Measurements from ENCODE around the gene RAB11FIP5.
"Not testable (repeated sequence)": the region's sequence is repeated elsewhere in the genome, so short reads cannot be mapped to it uniquely, and the experiment has no call there.

DNA sequence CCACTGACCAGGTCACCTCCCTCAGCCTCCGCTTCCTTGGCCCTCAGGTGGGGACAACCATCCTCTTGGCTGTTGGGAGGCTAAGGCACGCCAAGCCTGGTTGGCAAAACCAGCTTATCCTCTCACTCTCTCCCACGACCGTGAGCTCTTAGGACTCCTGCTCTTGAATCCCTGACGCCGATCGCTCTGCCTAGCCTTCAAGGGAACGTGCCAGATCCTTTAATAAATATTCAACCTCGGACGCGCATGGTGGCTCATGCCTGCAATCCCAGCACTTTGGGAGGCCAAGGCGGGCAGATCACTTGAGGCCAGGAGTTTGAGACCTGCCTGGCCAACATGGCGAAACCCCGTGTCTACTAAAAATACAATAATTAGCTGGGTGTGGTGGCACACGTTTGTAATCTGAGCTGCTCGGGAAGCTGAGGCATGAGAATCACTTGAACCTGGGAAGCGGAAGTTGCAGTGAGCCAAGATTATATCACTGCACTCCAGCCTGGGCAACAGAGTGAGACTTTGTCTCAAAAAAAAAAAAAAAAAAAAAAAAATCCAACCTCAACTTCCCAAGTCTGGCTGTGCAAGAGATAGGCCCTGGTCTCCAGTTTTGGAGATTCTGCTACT, 19.0 kb downstream of the RAB11FIP5 start:
- TF ChIP-seq EZH2 (IDR thresholded peaks at IDR 0.05; ENCODE audit: borderline replicate concordance, low read length), result not testable (repeated sequence)
- TF ChIP-seq, protein P1, sequence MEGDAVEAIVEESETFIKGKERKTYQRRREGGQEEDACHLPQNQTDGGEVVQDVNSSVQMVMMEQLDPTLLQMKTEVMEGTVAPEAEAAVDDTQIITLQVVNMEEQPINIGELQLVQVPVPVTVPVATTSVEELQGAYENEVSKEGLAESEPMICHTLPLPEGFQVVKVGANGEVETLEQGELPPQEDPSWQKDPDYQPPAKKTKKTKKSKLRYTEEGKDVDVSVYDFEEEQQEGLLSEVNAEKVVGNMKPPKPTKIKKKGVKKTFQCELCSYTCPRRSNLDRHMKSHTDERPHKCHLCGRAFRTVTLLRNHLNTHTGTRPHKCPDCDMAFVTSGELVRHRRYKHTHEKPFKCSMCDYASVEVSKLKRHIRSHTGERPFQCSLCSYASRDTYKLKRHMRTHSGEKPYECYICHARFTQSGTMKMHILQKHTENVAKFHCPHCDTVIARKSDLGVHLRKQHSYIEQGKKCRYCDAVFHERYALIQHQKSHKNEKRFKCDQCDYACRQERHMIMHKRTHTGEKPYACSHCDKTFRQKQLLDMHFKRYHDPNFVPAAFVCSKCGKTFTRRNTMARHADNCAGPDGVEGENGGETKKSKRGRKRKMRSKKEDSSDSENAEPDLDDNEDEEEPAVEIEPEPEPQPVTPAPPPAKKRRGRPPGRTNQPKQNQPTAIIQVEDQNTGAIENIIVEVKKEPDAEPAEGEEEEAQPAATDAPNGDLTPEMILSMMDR (IDR thresholded peaks at IDR 0.05; ENCODE audit: low read length), result not testable (repeated sequence)
